HG02884 (cell line): ENCODE measurements around the gene EZH2.

Experiments
- ATAC-seq: cut with Tn5 transposase; IDR thresholded peaks from one replicate; pipeline ENCODE4 v1.9.1; 2021; ENCODE audit warnings: mild to moderate bottlenecking, moderate library complexity; ENCODE audit not compliant: unreplicated experiment

EZH2 gene

DNA sequence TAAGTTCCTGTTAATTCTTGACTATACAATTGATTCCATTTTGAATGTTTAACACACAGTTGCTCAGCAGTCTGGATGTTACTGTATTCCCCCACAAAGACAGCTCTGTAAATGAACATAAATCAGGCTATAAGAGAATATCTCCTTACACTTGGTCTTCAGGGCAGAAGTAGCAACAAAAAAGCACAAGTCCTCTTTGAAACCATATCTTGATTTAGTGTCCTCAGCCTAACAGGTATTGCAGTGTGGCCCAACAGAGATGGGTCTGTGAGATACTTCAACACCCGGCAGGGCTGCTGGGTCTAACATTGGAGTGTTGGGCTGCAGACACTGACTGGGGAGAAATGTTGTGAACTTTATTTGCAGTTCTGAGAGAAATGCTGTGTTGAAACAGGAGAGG is 109.6 kb downstream of the EZH2 start:
- ATAC-seq, result no peak

- peak; percentile 84 for ATAC-seq
Observed at GRCh38 chr7:148773334-148773733, 110.8 kb downstream of the EZH2 start.

DNA sequence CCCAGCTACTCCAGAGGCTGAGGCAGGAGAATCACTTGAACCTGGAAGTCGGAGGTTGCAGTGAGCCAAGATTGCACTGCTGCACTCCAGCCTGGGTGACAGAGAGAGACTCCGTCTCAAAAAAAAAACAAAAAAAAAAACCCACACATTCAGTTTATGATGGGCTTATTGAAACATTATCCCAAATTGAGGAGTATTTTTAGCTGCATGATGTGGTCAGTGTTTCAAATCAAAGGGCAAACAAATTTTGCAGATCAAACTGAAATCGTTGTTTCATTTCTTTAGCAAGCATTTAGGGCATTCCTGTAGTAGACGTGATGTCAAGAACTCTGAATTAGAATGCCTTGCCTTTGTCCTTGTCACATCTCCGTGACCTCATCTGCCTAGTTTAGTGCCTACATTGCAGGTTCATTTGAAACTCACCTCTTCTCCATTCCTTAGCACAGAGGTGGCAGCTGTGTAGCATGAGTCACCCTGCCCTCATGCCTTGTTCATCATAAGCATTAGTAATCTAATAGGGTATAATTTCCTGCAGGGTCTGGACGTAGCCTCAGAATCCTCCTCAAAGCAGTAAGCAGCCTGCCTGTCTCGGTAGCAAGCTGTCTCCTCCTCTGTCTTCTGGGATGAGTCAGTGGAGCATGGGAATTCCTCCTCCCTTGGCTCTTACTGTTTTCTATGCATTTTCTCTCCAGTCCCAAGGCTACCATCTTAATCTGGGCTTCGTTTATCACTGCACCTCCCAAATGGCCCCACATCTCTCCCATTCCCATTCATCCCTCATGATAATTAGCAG is 111.6 kb downstream of the EZH2 start:
- no peak for ATAC-seq

DNA sequence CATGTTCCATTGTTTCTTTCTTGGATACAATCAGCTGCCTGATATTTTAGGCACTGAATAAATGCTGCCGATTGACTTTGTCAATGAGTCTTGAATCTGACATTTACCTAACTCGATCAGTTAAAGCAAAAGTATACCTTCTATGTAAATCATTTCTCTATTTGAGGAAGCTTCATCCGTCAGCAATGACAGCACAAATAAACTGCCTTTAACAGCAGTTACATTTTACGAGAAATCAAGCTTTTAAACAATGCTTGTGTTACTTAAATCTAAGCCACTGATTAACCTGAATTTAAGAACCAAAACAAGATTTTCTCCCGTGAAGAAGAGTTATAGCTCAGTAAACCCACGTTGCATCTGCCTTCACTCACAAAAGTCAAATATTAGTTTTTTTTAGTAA is 114.1 kb downstream of the EZH2 start:
- ATAC-seq, result no peak

DNA sequence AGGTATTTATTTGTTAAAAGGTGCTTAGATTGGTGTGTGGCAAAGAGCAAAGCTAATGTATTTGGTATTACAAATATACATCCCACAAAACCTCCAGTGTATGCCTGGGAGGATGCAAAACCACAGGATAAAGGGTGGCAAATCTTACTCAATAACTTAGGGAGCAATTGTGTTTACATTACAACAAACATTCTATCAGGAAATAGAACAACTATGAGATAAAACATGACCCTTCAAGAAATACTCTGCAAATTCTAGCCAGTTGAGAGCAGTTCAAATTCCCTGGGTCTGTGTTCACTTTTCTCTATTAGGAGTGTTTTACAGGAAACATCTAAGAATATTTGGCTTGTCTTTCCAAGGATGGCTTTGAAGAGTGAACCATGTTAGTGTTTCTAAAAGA is 120.5 kb downstream of the EZH2 start:
- ATAC-seq, result no peak

- no peak for ATAC-seq
Observed at GRCh38 chr7:148761499-148762278, 122.4 kb downstream of the EZH2 start.
